ENCODE measurements around the gene SERPINA1.

DNA sequence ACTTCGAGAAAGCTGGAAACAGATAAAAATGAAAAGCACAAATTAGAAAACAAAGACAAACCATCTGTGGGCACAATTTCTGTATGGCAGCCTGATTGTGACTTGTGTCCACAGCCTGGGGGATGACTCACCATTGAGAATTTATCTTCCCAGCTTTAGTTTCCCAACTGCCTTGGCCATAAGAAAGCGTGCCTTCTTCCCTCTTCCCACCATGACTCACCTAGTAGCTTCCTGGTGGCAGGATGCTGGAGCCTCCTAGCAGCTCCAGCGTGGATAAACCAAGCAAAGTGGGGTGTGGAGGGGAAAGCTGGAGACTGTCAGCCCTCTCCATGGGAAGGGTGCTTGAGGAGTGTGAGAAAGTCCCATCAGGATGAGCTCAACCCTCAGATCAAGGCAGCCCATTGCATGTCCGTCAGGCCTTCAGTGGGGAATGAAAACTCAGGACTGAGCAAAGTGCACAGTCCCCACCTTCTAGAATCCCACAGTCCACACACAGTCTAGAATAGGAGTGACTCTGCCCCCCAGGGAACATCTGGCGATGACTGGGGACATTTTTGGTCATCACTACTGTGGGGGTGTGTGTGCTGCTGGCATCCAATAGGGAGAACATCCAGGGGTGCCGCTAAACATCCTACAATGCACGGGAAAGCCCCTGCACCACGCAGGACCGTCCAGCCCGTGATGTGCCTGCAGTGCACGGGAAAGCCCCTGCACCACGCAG lies 42.9 kb downstream of the SERPINA1 start:
- TF ChIP-seq EZH2 (optimal IDR thresholded peaks at IDR 0.05; ENCODE audit: low read depth, low read length) (no peak), CTCF (IDR thresholded peaks at IDR 0.05; ENCODE audit: low read length) (no peak)
